Heart left ventricle (tissue), 13 donors: Measurements from ENCODE around the gene SRPK1.
"Not testable (repeated sequence)": the region's sequence is repeated elsewhere in the genome, so short reads cannot be mapped to it uniquely, and the experiment has no call there.

ENCODE experiments used
- CTCF ChIP-seq, 12 donors: fragments of 200-600 bp; sonication (generic) in 4 of 12; IDR thresholded peaks; one replicate each; pipeline versions ENCODE4 v1.5.0 to v1.8.0; 2018 to 2022; ENCODE audit warnings: antibody characterized with exemption in 12 of 12, mild to moderate bottlenecking in 5 of 12
- POLR2A ChIP-seq, 2 donors: fragments of 450-650 bp; IDR thresholded peaks; one replicate each; pipeline ENCODE4 v1.6.1; 2017; ENCODE audit warnings: antibody characterized with exemption in 2 of 2, mild to moderate bottlenecking in 2 of 2, moderate library complexity in 2 of 2
- donor health status: ischemic (EF 13 %, LVEDD 7.1; RV severe dilation, severe dysfunction).
- donor health status: DM: no; HTN: yes; CAD: no.
- donor health status: DM: no; HTN: no; CAD: no.
- donor health status: ischemic (EF 25% LVEDD 6.9; RV normal size, moderate dysfunction).
- donor health status: ischemic (EF 25% LVEDD 5.7; RV mildly dilated, moderate dysfunction).
- donor health status: ischemic (EF 35%, LVEDD 5.7; RV mildly dilated, moderate dysfunction).
- donor health status: nonischemic (EF 11% LVEDD 7.7; RV severe dilation, severe dysfunction).
- donor health status: DM: yes; HTN: yes; CAD: no.
- donor health status: PGD.
- donor health status: ischemic (EF 29% LVEDD 5.4; RV normal size, mild dysfunction).
- donor health status: nonischemic (EF 23%, LVEDD 6.1; RV moderate dilation, normal function).

GRCh38 chr6:35939259-35939658 is 18.4 kb upstream of the SRPK1 start:
- TF ChIP-seq POLR2A, CTCF (IDR thresholded peaks at IDR 0.05): not testable (repeated sequence)
